ENCODE results near the gene PRPH.
"Not testable (repeated sequence)": the region's sequence is repeated elsewhere in the genome, so short reads cannot be mapped to it uniquely, and the experiment has no call there.

Gene PRPH

DNA sequence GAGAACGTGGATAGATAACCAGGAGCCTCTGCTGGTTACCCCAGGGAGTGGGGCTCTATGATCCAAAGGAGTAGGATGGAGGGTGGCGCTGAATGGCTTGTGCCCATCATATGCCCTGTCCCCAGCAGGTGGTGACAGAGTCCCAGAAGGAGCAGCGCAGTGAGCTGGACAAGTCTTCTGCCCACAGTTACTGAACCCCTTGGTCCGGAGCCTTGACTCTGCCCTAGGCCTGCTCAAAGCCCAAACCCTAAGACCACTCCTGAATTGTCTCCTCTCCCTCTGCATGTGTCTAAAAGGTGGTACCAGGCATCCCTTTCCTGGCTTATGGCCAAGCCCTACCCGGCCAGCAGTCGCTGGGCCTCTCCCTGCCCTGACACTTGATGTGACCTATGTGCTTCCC lies 3.2 kb downstream of the PRPH start:
- DNase-seq (ENCODE audit: low read depth in 2 of 3, low spot score in 1 of 3), result no peak

DNA sequence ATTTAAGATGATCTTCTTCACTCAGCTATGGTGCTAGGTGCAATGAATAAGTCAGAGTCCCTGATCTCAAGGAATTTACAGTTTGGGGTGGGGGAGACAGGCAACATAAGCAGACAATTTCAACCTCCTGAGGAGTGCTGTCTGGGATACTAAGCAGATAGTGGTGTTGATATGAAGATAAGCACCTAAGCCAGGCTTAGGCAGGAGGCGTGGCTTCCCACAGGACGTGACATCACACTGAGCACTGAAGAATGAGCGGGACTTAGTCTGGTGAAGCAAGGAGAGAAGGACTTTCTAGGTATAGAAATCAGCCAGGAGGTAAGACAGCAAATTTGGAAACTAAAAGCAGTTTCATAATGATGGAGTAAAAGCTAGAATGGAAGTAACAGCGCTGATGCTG lies 6.8 kb downstream of the PRPH start:
- DNase-seq (ENCODE audit: low read depth in 2 of 3, low spot score in 1 of 3), result peak in 1 of 3 donors; percentile 40

DNA sequence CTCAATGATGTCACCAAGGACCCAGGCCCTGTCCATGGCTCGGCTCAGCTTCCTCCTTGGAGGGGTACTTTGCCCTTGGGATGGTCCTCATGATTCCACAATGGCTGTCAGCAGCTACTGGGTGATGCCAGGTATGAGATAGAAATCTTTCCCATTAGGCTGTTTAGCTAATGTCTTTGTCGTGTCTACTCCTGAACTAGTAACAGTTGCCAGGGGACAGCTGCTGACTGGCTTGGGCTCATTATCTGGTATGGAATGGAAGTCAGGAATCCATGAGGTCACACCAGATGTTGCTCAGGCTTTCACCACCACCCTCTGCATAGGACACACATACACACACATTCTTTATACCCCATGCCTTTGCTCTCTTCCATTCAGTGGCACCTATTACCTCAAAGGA lies 9.2 kb downstream of the PRPH start:
- no peak for DNase-seq (ENCODE audit: low read depth in 2 of 3, low spot score in 1 of 3)

DNA sequence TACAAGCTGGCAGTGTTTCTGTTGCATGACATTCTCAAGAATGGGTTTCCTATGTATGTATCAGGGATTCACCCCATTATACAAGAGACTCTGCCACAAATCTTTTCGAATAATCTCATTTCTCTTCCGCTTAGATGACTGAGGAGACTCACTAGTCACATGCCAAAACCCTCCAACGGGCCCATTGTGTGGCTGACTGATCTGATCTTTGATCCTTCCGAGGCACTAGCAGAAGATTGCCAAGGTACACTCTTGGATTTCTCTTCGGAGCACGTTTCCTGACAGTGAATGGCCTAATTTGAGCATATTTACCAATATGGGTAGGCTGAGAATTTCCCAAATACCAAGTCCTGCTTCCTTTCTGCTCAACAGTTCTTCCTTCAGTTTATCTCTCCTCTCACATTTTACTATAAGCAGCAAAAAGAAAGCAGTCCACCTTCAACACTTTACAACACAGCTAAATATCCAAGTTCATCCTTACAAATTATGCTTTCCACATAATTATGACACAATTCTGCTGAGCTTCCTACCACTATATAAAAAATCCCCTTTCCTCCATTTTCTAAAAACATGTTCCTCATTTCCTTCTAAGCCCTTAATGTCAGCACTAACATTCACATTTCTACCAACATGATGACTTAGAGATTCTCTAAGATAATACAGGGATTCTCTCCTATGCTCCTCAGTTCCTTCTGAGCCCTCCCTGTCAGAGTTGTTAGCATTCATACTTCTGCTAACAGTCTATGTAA lies 11.0 kb downstream of the PRPH start:
- no peak for DNase-seq (ENCODE audit: low read depth in 2 of 3, low spot score in 1 of 3)

DNA sequence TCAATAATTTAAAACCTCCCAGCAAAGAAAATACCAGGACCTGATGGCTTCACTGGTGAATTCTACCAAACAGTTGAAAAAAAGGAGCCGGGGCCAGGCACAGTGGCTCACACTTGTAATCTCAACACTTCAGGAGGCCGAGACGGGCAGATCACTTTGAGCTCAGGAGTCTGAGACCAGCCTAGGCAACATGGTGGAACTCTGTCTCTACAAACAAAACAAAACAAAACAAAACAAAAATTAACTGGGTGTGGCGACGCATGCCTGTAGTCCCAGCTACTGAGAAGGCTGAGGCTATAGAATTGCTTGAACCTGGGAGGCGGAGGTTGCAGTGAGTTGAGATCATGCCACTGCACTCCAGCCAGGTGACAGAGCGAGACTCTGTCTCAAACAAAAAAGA lies 14.4 kb downstream of the PRPH start:
- no peak for DNase-seq (ENCODE audit: low read depth in 2 of 3, low spot score in 1 of 3)

DNA sequence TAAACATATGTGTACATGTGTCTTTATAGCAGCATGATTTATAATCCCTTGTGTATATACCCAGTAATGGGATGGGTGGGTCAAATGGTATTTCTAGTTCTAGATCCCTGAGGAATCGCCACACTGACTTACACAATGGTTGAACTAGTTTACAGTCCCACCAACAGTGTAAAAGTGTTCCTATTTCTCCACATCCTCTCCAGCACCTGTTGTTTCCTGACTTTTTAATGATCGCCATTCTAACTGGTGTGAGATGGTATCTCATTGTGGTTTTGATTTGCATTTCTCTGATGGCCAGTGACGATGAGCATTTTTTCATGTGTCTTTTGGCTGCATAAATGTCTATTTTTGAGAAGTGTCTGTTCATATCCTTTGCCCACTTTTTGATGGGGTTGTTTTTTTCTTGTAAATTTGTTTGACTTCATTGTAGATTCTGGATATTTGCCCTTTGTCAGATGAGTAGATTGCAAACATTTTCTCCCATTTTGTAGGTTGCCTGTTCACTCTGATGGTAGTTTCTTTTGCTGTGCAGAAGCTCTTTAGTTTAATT lies 15.6 kb downstream of the PRPH start:
- not testable (repeated sequence) for DNase-seq (ENCODE audit: low read depth in 2 of 3, low spot score in 1 of 3)

DNA sequence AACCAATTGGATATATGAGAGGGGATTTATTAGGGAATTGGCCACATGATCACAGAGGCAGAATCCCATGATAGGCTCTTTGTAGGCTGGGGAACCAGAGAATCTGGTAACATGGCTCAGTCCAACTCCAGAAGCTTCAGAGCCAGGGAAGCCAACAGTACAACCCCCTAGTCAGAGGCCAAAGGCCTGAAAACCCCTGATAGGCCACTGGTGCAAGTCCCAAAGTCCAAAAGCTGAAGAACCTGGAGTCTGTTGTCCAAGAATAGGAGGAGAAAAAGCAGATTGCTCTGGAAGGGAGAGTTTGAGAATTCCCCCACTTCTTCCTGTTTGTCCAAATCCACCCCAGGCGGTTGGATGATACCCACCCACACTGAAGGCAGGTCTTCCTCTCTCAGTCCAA lies 19.9 kb downstream of the PRPH start:
- DNase-seq (ENCODE audit: low read depth in 2 of 3, low spot score in 1 of 3), result no peak

DNA sequence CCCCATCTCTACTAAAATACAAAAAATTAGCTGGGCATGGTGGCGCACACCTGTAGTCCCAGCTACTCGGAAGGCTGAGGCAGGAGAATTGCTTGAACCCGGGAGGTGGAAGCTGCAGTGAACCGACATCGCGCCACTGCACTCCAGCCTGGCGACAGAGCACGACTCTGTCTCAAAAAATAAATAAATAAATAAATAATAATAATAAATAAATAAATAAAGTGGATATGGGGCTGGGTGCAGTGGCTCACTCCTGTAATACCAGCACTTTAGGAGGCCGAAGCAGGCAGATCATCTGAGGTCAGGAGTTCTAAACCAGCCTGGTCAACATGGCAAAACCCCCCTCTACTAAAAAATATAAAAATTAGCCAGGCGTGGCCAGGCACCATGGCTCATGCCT lies 22.2 kb downstream of the PRPH start:
- DNase-seq (ENCODE audit: low read depth in 2 of 3, low spot score in 1 of 3), result not testable (repeated sequence)

DNA sequence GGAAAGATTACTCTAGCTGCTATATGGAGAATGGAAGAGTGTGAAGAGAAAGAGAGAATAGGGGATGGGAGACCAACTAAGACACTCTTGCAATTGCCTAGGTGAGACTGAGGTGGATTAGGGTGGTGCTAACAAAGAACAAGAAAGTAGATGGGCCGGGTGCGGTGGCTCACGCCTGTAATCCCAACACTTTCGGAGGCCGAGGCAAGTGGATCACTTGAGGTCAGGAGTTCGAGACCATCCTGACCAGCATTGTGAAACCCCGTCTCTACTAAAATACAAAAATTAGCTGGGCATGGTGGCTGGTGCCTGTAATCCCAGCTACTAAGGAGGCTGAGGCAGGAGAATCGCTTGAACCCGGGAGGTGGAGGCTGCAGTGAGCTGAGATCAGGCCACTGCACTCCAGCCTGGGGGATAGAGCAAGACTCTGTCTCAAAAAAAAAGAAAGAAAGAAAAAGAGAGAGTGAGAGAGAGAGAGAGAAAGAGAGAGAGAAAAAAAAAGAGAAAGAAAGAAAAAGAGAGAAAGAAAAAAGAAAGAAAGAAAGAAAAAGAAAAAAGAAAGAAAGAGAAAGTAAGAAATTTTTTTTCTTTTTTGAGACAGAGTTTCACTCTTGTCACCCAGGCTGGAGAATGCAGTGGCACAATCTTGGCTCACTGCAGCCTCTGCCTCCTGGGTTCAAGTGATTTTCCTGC lies 25.6 kb downstream of the PRPH start:
- not testable (repeated sequence) for DNase-seq (ENCODE audit: low read depth in 2 of 3, low spot score in 1 of 3)

DNA sequence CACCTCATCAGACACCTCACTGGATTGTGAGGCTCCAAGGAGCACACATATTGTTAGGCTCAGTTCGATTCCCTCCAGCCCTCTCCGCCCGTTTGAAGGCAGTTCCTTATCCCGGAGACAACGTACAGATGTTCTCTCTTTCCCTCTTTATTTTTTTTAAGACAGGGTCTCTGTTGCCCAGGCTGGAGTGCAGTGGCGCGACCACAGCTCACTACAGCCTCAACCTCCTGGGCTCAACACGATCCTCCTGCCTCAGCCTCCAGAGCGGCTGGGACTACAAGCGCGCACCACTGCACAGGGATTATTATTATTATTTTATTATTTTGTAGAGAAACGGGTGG lies 27.4 kb downstream of the PRPH start:
- DNase-seq (ENCODE audit: low read depth in 2 of 3, low spot score in 1 of 3), result no peak

DNA sequence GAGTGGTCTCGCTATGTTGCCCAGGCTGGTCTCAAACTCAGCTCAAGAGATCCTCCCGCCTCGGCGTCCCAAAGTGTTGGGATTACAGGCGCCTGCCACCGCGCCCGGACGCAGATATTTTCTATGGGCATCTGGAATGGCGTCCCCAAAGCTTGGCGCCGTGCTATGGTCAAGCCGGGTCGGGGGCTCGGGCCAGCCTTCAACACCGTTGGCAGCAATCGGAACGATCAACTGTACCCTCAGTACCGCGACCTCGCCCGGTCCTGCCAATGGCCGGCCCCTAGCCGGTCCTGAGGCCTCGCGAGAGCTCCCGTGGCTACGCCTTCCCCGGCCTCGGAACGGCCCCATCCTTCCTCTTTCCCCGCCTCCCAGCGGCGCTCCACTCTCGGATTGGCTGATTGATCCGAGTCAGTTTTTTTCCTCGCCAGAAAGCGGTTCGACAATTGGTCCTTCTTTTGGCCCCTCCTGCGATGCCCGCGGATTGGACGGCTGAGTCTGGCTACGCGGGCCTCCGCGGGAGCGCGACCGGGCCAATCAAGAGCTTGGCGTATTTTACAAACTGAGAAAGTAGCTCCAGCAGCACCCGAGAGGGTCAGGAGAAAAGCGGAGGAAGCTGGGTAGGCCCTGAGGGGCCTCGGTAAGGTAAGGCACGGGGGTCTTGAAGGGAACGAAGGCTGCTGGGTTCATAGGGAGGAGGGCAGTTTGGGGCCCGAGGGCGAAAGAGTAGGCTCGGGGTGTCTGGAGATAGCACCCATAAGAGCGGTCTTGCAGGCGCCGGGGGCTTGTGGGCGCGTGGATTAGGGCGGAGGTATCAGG lies 28.0 kb downstream of the PRPH start, which contains the start of gene TROAP:
TROAP (plus strand) TSS at position 548 of the 816 bp plus-strand sequence. CDS start 354 bp downstream, outside the sequence.
- peak; percentile 95 to 96 (median 96) for DNase-seq (ENCODE audit: low read depth in 2 of 3, low spot score in 1 of 3)

DNA sequence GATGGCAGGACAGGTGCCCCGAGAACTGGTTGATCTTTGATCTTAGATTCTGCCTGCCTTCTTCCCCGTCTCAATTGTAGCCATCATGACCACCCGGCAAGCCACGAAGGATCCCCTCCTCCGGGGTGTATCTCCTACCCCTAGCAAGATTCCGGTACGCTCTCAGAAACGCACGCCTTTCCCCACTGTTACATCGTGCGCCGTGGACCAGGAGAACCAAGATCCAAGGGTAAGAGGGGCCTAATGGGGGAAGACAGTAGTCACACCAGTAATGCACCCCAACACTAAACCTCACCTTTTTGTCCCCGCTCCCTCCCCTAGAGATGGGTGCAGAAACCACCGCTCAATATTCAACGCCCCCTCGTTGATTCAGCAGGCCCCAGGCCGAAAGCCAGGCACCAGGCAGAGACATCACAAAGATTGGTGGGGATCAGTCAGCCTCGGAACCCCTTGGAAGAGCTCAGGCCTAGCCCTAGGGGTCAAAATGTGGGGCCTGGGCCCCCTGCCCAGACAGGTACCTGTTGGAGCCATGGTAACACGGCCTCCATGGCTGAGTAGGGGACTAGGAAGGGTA lies 28.7 kb downstream of the PRPH start:
- DNase-seq (ENCODE audit: low read depth in 2 of 3, low spot score in 1 of 3), result no peak

DNA sequence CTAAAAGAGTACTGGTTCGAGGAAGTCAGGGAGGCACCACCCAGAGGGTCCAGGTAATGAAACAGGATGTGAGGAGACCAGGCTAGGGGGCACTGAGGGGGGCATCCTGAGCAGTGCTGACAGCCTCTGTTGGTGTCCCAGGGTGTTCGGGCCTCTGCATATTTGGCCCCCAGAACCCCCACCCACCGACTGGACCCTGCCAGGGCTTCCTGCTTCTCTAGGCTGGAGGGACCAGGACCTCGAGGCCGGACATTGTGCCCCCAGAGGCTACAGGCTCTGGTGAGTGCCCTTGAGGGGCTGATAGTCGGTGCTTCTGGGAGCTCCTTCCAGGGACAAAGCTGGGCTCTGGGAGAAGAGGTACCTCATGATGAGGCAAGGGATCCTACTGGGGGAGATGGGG lies 30.7 kb downstream of the PRPH start:
- DNase-seq (ENCODE audit: low read depth in 2 of 3, low spot score in 1 of 3), result no peak

DNA sequence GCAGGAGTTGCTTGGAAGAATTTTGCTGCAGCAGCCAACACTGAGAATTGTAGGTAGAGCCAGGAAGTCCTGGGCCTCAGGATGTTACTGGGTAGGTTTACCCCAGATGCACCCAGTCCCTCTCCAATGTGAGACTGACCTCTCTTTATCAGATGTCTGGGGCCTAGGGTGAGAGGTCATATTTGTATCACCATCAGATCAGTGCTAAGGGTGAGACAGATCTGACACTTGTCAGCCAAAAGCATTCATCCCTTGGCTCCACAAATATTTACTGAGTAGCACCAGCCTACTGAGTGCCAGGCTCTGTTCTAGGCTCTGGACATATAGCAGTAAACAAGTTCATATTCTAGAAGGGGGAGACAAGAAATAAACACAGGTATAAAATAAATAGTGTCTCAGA lies 32.4 kb downstream of the PRPH start:
- DNase-seq (ENCODE audit: low read depth in 2 of 3, low spot score in 1 of 3), result no peak

DNA sequence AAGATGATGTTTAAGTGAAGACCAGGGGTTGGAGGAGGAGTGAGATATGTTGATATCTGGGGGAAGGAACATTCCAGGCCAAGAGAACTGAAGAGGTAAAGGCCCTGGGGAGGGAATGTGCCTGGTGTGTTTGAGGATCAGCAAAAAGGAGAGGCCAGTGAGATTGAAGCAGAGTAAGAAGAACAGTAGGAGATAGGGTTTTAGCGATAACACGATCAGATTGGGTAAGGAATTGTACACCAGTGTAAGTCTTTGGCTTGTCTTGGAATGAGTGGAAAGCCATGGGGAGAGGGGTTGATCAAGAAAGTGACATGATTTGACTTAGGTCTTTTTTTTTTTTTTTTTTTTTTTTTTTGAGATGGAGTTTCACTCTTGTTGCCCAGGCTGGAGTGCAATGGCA lies 32.9 kb downstream of the PRPH start:
- no peak for DNase-seq (ENCODE audit: low read depth in 2 of 3, low spot score in 1 of 3)

DNA sequence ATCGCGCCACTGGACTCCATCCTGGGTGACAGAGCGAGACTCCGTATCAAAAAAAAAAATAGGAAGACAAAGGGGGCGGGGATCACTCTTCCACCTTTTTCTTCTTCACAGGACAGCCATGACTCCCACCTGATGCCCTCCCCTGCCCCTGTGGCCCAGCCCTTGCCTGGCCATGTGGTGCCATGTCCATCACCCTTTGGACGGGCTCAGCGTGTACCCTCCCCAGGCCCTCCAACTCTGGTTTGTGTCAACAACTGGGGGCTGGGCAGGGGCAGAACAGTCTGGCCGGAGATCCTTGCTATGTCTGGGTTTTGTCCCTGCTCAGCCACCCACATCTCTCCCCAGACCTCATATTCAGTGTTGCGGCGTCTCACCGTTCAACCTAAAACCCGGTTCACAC lies 33.9 kb downstream of the PRPH start:
- no peak for DNase-seq (ENCODE audit: low read depth in 2 of 3, low spot score in 1 of 3)

DNA sequence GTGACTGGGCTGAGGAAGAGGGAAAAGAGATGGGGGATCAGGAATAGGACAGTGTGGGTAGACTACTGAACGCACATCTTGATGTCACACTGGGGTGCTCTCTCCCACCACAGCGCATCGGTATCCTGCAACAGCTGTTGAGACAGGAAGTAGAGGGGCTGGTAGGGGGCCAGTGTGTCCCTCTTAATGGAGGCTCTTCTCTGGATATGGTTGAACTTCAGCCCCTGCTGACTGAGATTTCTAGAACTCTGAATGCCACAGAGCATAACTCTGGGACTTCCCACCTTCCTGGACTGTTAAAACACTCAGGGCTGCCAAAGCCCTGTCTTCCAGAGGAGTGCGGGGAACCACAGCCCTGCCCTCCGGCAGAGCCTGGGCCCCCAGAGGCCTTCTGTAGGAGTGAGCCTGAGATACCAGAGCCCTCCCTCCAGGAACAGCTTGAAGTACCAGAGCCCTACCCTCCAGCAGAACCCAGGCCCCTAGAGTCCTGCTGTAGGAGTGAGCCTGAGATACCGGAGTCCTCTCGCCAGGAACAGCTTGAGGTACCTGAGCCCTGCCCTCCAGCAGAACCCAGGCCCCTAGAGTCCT lies 35.2 kb downstream of the PRPH start:
- DNase-seq (ENCODE audit: low read depth in 2 of 3, low spot score in 1 of 3), result no peak

DNA sequence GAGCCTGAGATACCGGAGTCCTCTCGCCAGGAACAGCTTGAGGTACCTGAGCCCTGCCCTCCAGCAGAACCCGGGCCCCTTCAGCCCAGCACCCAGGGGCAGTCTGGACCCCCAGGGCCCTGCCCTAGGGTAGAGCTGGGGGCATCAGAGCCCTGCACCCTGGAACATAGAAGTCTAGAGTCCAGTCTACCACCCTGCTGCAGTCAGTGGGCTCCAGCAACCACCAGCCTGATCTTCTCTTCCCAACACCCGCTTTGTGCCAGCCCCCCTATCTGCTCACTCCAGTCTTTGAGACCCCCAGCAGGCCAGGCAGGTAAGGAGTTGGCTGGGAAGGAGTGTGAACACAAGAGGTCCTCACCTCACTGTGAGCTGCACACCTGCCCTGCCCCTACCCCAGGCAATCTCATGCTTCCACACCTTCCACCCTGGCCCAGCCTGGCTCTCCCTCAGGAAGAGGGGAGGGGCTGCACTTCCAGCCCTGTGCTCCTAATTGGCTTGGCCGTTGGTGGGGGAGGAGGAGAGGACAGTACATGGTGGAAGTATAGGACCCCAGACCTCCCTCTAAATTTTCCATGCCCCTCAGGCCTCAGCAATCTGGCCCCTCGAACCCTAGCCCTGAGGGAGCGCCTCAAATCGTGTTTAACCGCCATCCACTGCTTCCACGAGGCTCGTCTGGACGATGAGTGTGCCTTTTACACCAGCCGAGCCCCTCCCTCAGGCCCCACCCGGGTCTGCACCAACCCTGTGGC lies 35.9 kb downstream of the PRPH start:
- no peak for DNase-seq (ENCODE audit: low read depth in 2 of 3, low spot score in 1 of 3)

DNA sequence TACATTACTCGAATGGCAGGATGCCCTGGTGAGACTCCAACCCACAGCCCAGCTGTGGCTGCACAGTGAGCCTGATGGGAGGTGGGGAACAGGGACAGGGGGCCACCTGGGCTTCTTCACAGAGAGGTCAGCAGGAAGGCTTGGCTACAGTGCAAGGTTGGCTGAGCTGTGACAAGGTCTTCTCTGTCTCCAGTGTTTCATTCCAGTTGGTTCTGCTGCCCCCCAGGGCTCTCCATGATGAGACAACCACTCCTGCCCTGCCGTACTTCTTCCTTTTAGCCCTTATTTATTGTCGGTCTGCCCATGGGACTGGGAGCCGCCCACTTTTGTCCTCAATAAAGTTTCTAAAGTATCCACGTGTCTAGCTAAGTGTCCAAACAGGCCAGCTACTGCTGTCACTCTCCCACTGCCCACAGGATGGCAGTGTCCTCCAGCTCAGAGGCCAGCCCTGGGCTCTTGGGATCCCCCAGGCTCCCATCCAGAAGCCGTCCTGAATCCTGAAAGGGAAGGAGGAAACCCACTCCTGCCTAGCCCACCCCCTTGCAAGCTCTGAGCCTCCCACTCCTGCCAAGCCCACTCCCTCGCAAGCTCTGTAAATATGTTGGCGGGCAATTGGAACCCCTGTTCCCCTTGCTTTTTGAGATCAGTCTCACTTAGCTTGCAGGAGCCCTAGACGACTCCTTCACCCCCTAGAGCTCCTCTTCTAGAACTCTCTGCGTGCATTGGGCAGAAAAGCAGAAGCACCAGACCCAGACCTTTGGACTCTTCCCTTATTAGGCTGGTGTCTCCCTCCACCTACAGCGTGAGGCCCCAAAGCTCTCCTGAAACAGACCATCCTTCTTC lies 36.7 kb downstream of the PRPH start:
- no peak for DNase-seq (ENCODE audit: low read depth in 2 of 3, low spot score in 1 of 3)
